ENCODE data around the gene BANF1. TPM values are rescaled to one million over a fixed set of nuclear protein-coding genes. Genes with fewer than 3 reads are reported as not detected.

The BANF1 gene
- polyA plus RNA-seq, 1 donor (not counting 4 experiments of a cell fraction or from before 2014, with no cell fraction given) = 154 TPM

DNA sequence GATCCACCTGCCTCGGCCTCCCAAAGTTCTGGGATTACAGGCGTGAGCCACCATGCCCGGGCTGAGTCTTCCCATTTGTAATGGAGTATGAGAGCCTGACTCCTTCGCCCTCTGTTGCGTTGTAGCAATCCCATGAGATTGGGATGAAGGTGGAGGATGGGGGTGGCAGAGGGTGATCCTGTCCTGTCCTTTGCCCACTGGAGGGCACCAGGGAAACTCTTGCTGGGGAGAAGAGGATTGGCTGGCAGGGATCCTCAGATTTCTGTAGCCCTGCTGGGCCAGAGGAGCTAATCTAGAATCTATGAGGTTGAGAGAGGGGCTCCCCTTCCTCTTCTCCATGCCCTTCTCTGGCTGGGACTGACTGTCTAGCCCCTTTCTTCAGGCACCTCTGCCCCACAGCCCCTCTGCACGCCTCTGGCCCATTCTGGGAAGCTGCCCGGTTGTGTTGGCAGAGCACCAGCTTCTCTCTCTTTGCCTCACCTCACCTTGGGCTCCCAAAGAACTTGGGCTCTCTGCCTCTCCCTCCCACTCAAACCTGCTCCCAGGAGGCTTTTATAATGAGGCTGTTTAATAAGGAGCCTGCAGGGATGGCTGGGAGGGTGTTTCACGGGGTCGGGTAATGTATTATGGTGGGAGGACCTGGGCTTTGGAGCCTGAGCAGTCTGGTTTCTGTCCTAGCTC, 33.5 kb downstream of the BANF1 start:
- H3K4me1 ChIP-seq (ENCODE audit: control insufficient read depth, extremely low read depth, insufficient read depth, low read length) = no peaks in the 10 kb centered on the region
- no peak overlapping the region for H3K4me3 ChIP-seq (ENCODE audit: control insufficient read depth in 2 of 3, extremely low read depth in 1 of 3, insufficient read depth in 2 of 3, low read depth in 1 of 3, low read length in 3 of 3)
- FAIRE-seq (no peak), DNase-seq (ENCODE audit: low read depth, low spot score) (no peak)
- H3K27ac ChIP-seq (ENCODE audit: control insufficient read depth, insufficient read depth, low read length) = no peak overlapping the region
- no peaks in the 10 kb centered on the region for H4K20me1 ChIP-seq (ENCODE audit: control insufficient read depth, extremely low read depth, insufficient read depth, low read length)
- H3K9me1 ChIP-seq (ENCODE audit: control insufficient read depth, extremely low read depth, insufficient read depth, low read length) = no peaks in the 10 kb centered on the region
- H3K27me3 ChIP-seq (ENCODE audit: control insufficient read depth, extremely low read depth, insufficient read depth, low read length) = peaks cover 6% of the 10 kb centered on the region
- H3K36me3 ChIP-seq (ENCODE audit: control insufficient read depth in 2 of 2, extremely low read depth in 1 of 2, insufficient read depth in 2 of 2, low read length in 2 of 2) = no peaks in the 10 kb centered on the region
- no peak overlapping the region for H2AFZ ChIP-seq (ENCODE audit: control insufficient read depth, low read length)
- no peak overlapping the region for H3K9ac ChIP-seq (ENCODE audit: control insufficient read depth, extremely low read depth, insufficient read depth, low read length)
- TF ChIP-seq EZH2 (IDR thresholded peaks at IDR 0.05; ENCODE audit: low read length) (no peak), CTCF (optimal IDR thresholded peaks at IDR 0.05 in 1 of 3, IDR thresholded peaks at IDR 0.05 in 1 of 3, conservative IDR thresholded peaks at IDR 0.05 in 1 of 3; ENCODE audit: extremely low read depth in 1 of 3, insufficient read depth in 2 of 3, low read length in 3 of 3) (no peak)
- H3K79me2 ChIP-seq (ENCODE audit: control insufficient read depth, insufficient read depth, low read length) = no peaks in the 10 kb centered on the region
- H3K9me3 ChIP-seq (ENCODE audit: control insufficient read depth, low read depth, low read length) = no peaks in the 10 kb centered on the region
- dilution Hi-C loops (cut with MboI; ENCODE audit: extremely low pct_ligation_motif_present, low sequenced_read_pairs) = no loop called here
- H3K4me2 ChIP-seq (ENCODE audit: control insufficient read depth, extremely low read depth, insufficient read depth, low read depth, low read length) = no peak overlapping the region

GRCh38 chr11:66036334-66036710, 34.0 kb downstream of the BANF1 start:
- DNase-seq (ENCODE audit: low read depth, low spot score) = no peak

More at GRCh38 chr11:66036334-66036710, 34.0 kb downstream of the BANF1 start:
- no peak overlapping the region for H3K4me3 ChIP-seq (ENCODE audit: control insufficient read depth in 2 of 3, extremely low read depth in 1 of 3, insufficient read depth in 2 of 3, low read depth in 1 of 3, low read length in 3 of 3)
- H3K4me2 ChIP-seq (ENCODE audit: control insufficient read depth, extremely low read depth, insufficient read depth, low read depth, low read length) = no peak overlapping the region
- H3K9ac ChIP-seq (ENCODE audit: control insufficient read depth, extremely low read depth, insufficient read depth, low read length) = no peak overlapping the region
- dilution Hi-C loops (cut with MboI; ENCODE audit: extremely low pct_ligation_motif_present, low sequenced_read_pairs) = no loop called here
- no peaks in the 10 kb centered on the region for H3K4me1 ChIP-seq (ENCODE audit: control insufficient read depth, extremely low read depth, insufficient read depth, low read length)
- H3K27ac ChIP-seq (ENCODE audit: control insufficient read depth, insufficient read depth, low read length) = no peak overlapping the region
- H4K20me1 ChIP-seq (ENCODE audit: control insufficient read depth, extremely low read depth, insufficient read depth, low read length) = no peaks in the 10 kb centered on the region
- FAIRE-seq = no peak
- no peaks in the 10 kb centered on the region for H3K9me1 ChIP-seq (ENCODE audit: control insufficient read depth, extremely low read depth, insufficient read depth, low read length)
- no peaks in the 10 kb centered on the region for H3K9me3 ChIP-seq (ENCODE audit: control insufficient read depth, low read depth, low read length)
- TF ChIP-seq EZH2 (IDR thresholded peaks at IDR 0.05; ENCODE audit: low read length) = no peak
- no peak for TF ChIP-seq CTCF (optimal IDR thresholded peaks at IDR 0.05 in 1 of 3, IDR thresholded peaks at IDR 0.05 in 1 of 3, conservative IDR thresholded peaks at IDR 0.05 in 1 of 3; ENCODE audit: extremely low read depth in 1 of 3, insufficient read depth in 2 of 3, low read length in 3 of 3)
- no peaks in the 10 kb centered on the region for H3K79me2 ChIP-seq (ENCODE audit: control insufficient read depth, insufficient read depth, low read length)
- H2AFZ ChIP-seq (ENCODE audit: control insufficient read depth, low read length) = no peak overlapping the region
- H3K27me3 ChIP-seq (ENCODE audit: control insufficient read depth, extremely low read depth, insufficient read depth, low read length) = peaks cover 6% of the 10 kb centered on the region
- no peaks in the 10 kb centered on the region for H3K36me3 ChIP-seq (ENCODE audit: control insufficient read depth in 2 of 2, extremely low read depth in 1 of 2, insufficient read depth in 2 of 2, low read length in 2 of 2)

Measured in keratinocyte (primary cell).